Liver (tissue), 3 donors: ENCODE results near the gene OSMR.
"Not testable (repeated sequence)": the region's sequence is repeated elsewhere in the genome, so short reads cannot be mapped to it uniquely, and the experiment has no call there.

Source experiments
- GABPA ChIP-seq, 2 donors: IDR thresholded peaks in 1 of 2; conservative IDR thresholded peaks in 1 of 2; 2 replicates each; pipeline ENCODE4 v1.6.1; 2016; ENCODE audit warnings: antibody characterized with exemption in 2 of 2, mild to moderate bottlenecking in 1 of 2, moderate library complexity in 1 of 2
- HNF4G ChIP-seq: IDR thresholded peaks from 2 replicates; pipeline ENCODE4 v1.6.1; 2016; ENCODE audit warnings: antibody characterized with exemption
- NR2F2 ChIP-seq: IDR thresholded peaks from 2 replicates; pipeline ENCODE4 v1.6.1; 2016; ENCODE audit warnings: antibody characterized with exemption
- RAD21 ChIP-seq, 2 donors: IDR thresholded peaks; 2 replicates each; pipeline ENCODE4 v1.6.1; 2016; ENCODE audit warnings: antibody characterized with exemption in 2 of 2, mild to moderate bottlenecking in 2 of 2
- RXRA ChIP-seq, 2 donors: IDR thresholded peaks; 2 replicates each; pipeline ENCODE4 v1.6.1; 2017 to 2018; ENCODE audit warnings: antibody characterized with exemption in 2 of 2, mild to moderate bottlenecking in 1 of 2
- SP1 ChIP-seq: IDR thresholded peaks from 2 replicates; pipeline ENCODE4 v1.6.1; 2018; ENCODE audit warnings: antibody characterized with exemption, mild to moderate bottlenecking
- TAF1 ChIP-seq: conservative IDR thresholded peaks from 2 replicates; pipeline ENCODE4 v1.6.1; 2016; ENCODE audit warnings: antibody characterized with exemption, mild to moderate bottlenecking
- YY1 ChIP-seq: IDR thresholded peaks from 2 replicates; pipeline ENCODE4 v1.6.1; 2016; ENCODE audit warnings: antibody characterized with exemption, mild to moderate bottlenecking
- TF ChIP-seq, protein P1 (sequence below): fragments of 150-350 bp; IDR thresholded peaks from 2 replicates; pipeline ENCODE4 v1.5.1; 2017; ENCODE audit warnings: improper control_type of control experiment, low read depth, low read length; ENCODE audit not compliant: missing input control
- TF ChIP-seq, protein P2 (sequence below): IDR thresholded peaks from 2 replicates; pipeline ENCODE4 v1.6.1; 2016; ENCODE audit warnings: antibody characterized with exemption
- TF ChIP-seq, protein P3 (sequence below): IDR thresholded peaks from 2 replicates; pipeline ENCODE4 v1.6.1; 2016; ENCODE audit warnings: antibody characterized with exemption, mild to moderate bottlenecking
- TF ChIP-seq, protein P4 (sequence below): IDR thresholded peaks from 2 replicates; pipeline ENCODE4 v1.6.1; 2016; ENCODE audit warnings: antibody characterized with exemption
- TF ChIP-seq, protein P5 (sequence below): IDR thresholded peaks from 2 replicates; pipeline ENCODE4 v1.6.1; 2016; ENCODE audit warnings: antibody characterized with exemption
- donor health status: healthy.
- donor health status: healthy.

DNA sequence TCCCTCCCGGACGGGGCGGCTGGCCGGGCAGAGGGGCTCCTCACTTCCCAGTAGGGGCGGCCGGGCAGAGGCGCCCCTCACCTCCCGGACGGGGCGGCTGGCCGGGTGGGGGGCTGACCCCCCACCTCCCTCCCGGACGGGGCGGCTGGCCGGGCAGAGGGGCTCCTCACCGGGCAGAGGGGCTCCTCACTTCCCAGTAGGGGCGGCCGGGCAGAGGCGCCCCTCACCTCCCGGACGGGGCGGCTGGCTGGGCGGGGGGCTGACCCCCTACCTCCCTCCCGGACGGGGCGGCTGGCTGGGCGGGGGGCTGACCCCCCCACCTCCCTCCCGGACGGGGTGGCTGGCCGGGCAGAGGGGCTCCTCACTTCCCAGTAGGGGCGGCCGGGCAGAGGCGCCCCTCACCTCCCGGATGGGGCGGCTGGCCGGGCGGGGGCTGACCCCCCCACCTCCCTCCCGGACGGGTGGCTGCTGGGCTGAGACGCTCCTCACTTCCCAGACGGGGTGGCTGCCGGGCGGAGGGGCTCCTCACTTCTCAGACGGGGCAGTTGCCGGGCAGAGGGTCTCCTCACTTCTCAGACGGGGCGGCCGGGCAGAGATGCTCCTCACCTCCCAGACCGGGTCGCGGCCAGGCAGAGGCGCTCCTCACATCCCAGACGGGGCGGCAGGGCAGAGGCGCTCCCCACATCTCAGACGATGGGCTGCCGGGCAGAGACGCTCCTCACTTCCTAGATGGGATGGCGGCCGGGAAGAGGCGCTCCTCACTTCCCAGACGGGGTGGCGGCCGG is 16.4 kb downstream of the OSMR start:
- TF ChIP-seq, protein P1, sequence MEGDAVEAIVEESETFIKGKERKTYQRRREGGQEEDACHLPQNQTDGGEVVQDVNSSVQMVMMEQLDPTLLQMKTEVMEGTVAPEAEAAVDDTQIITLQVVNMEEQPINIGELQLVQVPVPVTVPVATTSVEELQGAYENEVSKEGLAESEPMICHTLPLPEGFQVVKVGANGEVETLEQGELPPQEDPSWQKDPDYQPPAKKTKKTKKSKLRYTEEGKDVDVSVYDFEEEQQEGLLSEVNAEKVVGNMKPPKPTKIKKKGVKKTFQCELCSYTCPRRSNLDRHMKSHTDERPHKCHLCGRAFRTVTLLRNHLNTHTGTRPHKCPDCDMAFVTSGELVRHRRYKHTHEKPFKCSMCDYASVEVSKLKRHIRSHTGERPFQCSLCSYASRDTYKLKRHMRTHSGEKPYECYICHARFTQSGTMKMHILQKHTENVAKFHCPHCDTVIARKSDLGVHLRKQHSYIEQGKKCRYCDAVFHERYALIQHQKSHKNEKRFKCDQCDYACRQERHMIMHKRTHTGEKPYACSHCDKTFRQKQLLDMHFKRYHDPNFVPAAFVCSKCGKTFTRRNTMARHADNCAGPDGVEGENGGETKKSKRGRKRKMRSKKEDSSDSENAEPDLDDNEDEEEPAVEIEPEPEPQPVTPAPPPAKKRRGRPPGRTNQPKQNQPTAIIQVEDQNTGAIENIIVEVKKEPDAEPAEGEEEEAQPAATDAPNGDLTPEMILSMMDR: not testable (repeated sequence)
- TF ChIP-seq GABPA (IDR thresholded peaks at IDR 0.05 in 1 of 2, conservative IDR thresholded peaks at IDR 0.05 in 1 of 2); RAD21 (IDR thresholded peaks at IDR 0.05); TAF1; NR2F2; SP1; YY1; HNF4G; RXRA (IDR thresholded peaks at IDR 0.05): not testable (repeated sequence)
- TF ChIP-seq, protein P2, sequence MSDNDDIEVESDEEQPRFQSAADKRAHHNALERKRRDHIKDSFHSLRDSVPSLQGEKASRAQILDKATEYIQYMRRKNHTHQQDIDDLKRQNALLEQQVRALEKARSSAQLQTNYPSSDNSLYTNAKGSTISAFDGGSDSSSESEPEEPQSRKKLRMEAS: not testable (repeated sequence)
- TF ChIP-seq, protein P3, sequence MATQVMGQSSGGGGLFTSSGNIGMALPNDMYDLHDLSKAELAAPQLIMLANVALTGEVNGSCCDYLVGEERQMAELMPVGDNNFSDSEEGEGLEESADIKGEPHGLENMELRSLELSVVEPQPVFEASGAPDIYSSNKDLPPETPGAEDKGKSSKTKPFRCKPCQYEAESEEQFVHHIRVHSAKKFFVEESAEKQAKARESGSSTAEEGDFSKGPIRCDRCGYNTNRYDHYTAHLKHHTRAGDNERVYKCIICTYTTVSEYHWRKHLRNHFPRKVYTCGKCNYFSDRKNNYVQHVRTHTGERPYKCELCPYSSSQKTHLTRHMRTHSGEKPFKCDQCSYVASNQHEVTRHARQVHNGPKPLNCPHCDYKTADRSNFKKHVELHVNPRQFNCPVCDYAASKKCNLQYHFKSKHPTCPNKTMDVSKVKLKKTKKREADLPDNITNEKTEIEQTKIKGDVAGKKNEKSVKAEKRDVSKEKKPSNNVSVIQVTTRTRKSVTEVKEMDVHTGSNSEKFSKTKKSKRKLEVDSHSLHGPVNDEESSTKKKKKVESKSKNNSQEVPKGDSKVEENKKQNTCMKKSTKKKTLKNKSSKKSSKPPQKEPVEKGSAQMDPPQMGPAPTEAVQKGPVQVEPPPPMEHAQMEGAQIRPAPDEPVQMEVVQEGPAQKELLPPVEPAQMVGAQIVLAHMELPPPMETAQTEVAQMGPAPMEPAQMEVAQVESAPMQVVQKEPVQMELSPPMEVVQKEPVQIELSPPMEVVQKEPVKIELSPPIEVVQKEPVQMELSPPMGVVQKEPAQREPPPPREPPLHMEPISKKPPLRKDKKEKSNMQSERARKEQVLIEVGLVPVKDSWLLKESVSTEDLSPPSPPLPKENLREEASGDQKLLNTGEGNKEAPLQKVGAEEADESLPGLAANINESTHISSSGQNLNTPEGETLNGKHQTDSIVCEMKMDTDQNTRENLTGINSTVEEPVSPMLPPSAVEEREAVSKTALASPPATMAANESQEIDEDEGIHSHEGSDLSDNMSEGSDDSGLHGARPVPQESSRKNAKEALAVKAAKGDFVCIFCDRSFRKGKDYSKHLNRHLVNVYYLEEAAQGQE: not testable (repeated sequence)
- TF ChIP-seq, protein P4, sequence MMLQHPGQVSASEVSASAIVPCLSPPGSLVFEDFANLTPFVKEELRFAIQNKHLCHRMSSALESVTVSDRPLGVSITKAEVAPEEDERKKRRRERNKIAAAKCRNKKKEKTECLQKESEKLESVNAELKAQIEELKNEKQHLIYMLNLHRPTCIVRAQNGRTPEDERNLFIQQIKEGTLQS: not testable (repeated sequence)
- TF ChIP-seq, protein P5, sequence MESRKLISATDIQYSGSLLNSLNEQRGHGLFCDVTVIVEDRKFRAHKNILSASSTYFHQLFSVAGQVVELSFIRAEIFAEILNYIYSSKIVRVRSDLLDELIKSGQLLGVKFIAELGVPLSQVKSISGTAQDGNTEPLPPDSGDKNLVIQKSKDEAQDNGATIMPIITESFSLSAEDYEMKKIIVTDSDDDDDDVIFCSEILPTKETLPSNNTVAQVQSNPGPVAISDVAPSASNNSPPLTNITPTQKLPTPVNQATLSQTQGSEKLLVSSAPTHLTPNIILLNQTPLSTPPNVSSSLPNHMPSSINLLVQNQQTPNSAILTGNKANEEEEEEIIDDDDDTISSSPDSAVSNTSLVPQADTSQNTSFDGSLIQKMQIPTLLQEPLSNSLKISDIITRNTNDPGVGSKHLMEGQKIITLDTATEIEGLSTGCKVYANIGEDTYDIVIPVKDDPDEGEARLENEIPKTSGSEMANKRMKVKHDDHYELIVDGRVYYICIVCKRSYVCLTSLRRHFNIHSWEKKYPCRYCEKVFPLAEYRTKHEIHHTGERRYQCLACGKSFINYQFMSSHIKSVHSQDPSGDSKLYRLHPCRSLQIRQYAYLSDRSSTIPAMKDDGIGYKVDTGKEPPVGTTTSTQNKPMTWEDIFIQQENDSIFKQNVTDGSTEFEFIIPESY: not testable (repeated sequence)
